Measurements from ENCODE around the gene LYZL4.

Gene LYZL4

GRCh38 chr3:42355612-42356011 lies 54.8 kb downstream of the LYZL4 start:
- Histone ChIP-seq H3K4me3 (replicated peaks; ENCODE audit: low read depth, low read length) (no peak overlapping the region), H3K27me3 (replicated peaks; ENCODE audit: control insufficient read depth, insufficient read depth, low read length) (peaks cover 3% of the 10 kb centered on the region), H3K36me3 (ENCODE audit: control insufficient read depth, insufficient read depth, low read length) (no peaks in the 10 kb centered on the region)
- no peak for TF ChIP-seq CTCF (IDR thresholded peaks at IDR 0.05; ENCODE audit: insufficient read depth, low read length, poor library complexity, severe bottlenecking)
- no peak for DNase-seq (ENCODE audit: extremely low read depth, insufficient read length)

- no peak for DNase-seq (ENCODE audit: extremely low read depth, insufficient read length)
- Histone ChIP-seq H3K4me3 (replicated peaks; ENCODE audit: low read depth, low read length) (no peak overlapping the region), H3K27me3 (replicated peaks; ENCODE audit: control insufficient read depth, insufficient read depth, low read length) (peaks cover 3% of the 10 kb centered on the region), H3K36me3 (ENCODE audit: control insufficient read depth, insufficient read depth, low read length) (no peaks in the 10 kb centered on the region)
- TF ChIP-seq CTCF (IDR thresholded peaks at IDR 0.05; ENCODE audit: insufficient read depth, low read length, poor library complexity, severe bottlenecking), result no peak
Measured at GRCh38 chr3:42353631-42354030, 56.8 kb downstream of the LYZL4 start.

- no peak overlapping the region for H3K4me3 ChIP-seq (replicated peaks; ENCODE audit: low read depth, low read length)
- peaks cover 3% of the 10 kb centered on the region for H3K27me3 ChIP-seq (replicated peaks; ENCODE audit: control insufficient read depth, insufficient read depth, low read length)
- DNase-seq (ENCODE audit: extremely low read depth, insufficient read length), result no peak
- no peak for TF ChIP-seq CTCF (IDR thresholded peaks at IDR 0.05; ENCODE audit: insufficient read depth, low read length, poor library complexity, severe bottlenecking)
- H3K36me3 ChIP-seq (ENCODE audit: control insufficient read depth, insufficient read depth, low read length), result no peaks in the 10 kb centered on the region
Measured at GRCh38 chr3:42351207-42351606, 59.2 kb downstream of the LYZL4 start.

- TF ChIP-seq CTCF (IDR thresholded peaks at IDR 0.05; ENCODE audit: insufficient read depth, low read length, poor library complexity, severe bottlenecking), result no peak
- Histone ChIP-seq H3K27me3 (replicated peaks; ENCODE audit: control insufficient read depth, insufficient read depth, low read length) (peaks cover 3% of the 10 kb centered on the region), H3K36me3 (ENCODE audit: control insufficient read depth, insufficient read depth, low read length) (no peaks in the 10 kb centered on the region), H3K4me3 (replicated peaks; ENCODE audit: low read depth, low read length) (no peak overlapping the region)
- DNase-seq (ENCODE audit: extremely low read depth, insufficient read length), result no peak
Measured at GRCh38 chr3:42349765-42350594, 60.4 kb downstream of the LYZL4 start.

GRCh38 chr3:42347928-42348327 lies 62.5 kb downstream of the LYZL4 start:
- no peak for TF ChIP-seq CTCF (IDR thresholded peaks at IDR 0.05; ENCODE audit: insufficient read depth, low read length, poor library complexity, severe bottlenecking)
- DNase-seq (ENCODE audit: extremely low read depth, insufficient read length), result no peak
- Histone ChIP-seq H3K36me3 (ENCODE audit: control insufficient read depth, insufficient read depth, low read length) (no peaks in the 10 kb centered on the region), H3K4me3 (replicated peaks; ENCODE audit: low read depth, low read length) (no peak overlapping the region), H3K27me3 (replicated peaks; ENCODE audit: control insufficient read depth, insufficient read depth, low read length) (peaks cover 2% of the 10 kb centered on the region)

All from GM06990 (cell line).